NK-92 (cell line): ENCODE results near the gene IL15.
"Not testable (repeated sequence)": the region's sequence is repeated elsewhere in the genome, so short reads cannot be mapped to it uniquely, and the experiment has no call there.

Experiments
- DNase-seq: peaks from one replicate; lab custom pipeline; 2025; ENCODE audit not compliant: unreplicated experiment; lab: John Stamatoyannopoulos, UW

The IL15 gene

DNA sequence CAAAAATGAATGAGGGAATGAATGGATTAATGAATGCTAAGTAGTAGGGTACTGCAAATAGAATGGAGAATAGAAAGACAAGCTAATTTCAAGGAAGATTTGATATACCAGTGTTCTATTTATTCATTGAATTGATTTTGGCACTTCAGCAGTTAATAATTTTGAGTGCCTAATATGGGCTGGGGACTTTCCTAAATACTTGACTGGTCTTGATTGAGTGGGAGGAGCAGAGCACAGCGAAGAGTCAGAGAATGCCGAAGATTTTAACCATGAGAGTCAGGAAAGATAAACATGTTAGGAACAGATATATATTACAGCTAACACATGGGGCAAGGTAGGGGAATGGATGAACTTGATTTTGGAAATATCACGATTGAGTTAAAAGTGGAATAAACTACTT, 10.6 kb downstream of the IL15 start:
- DNase-seq = no peak

GRCh38 chr4:141647966-141648365, 11.6 kb downstream of the IL15 start:
- DNase-seq = no peak

DNA sequence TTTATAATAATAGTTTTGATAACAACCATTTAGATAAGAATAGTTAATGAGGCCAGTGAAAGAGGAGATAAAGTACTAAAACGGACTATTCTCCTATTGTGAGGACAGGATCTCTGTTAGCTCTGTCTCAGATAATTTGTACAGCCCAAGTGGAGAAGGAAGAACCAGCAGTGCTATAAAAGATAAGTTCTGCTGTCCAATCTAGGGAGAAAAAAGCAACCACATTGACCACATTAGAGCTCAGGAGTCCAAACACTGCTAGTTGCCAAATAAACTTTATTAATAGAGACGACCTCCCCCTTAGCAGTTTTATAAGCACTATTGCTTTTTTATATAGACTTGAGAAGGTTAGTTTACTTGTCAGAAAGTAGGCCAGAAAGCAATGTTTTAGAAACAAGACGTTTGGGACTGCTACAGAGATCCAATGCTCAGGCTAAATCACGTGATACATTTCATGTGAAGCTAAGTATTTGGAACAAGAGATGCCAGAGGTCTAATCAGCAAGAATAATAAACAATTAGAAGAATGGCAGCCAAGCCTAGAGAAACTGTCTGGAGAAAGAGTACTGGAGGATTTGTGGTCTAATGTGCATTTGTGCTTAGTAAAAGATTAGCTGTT, 15.9 kb downstream of the IL15 start:
- DNase-seq = no peak

GRCh38 chr4:141654098-141654497, 17.7 kb downstream of the IL15 start:
- DNase-seq = no peak

- no peak for DNase-seq
Measured at GRCh38 chr4:141656031-141656430, 19.6 kb downstream of the IL15 start.

- DNase-seq = no peak
Measured at GRCh38 chr4:141657550-141658250, 21.3 kb downstream of the IL15 start.

DNA sequence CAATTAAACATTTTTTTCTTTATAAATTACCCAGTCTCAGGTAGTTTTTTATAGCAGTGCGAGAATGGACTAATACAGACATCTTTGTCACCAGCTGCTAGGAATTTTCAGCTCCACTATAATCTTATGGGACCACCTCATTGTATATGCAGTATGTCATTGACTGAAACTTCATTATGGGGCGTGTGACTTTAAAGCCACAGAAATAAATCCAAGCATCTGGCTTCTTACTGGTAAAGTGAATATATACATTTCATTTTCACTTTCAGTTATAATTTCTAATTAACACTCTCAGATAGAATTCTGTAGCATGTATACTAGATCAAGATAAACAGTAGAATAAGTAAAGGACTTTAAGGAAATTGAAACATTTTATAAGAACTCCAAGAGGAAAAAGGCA, 21.9 kb downstream of the IL15 start:
- DNase-seq = no peak

- no peak for DNase-seq
Measured at GRCh38 chr4:141659539-141659938, 23.2 kb downstream of the IL15 start.

DNA sequence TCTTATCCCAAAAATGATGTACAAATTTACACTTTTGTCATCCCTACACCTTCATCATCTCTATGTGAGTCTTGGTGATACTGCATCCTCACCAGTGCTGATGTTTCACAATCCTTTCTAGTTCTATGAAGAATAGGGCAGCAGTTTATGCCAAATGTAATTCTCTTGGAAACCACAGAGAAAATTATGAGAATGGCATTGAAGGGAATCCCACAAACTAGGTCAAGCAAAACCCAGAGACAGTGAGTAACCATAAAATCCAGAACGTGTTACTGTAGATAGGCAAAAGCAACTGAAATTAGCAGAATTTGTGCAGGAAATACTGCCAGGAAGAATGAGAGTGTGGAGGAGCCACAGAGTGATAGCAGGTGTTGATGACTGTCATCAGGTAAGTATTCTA, 24.5 kb downstream of the IL15 start:
- DNase-seq = no peak

DNA sequence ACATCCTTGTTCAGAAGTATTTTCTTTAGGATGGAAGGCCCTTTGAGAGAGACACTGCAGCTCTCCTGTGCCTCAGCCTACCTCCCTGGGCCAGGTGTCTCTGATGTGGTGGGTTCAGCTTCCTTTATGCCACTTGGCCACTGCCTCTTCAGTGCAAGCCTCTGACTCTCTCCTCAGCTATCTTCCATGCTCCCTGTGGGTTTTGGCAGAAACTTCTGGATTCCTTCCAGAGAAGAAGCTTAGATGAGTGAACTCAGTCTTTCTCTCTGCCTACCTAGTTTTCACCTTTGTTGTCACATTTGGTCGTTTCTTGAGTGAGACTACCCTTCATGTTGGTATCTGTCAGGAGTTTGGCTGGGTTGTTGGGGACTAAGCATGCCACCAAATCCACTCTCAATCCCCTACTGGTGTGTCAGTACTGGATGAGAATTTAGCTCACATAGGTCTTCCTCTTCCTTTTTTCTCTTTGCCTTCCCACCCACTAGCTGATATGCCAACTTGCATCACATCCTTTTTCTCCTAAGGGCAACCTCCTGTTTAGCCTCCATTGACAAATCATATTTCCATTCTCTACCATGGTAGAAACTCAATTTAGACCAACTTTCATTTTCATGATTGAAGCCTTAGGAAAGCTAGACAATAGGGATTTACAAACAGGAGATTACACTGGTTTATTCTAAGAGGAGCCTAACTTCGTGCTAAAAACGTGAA, 32.0 kb downstream of the IL15 start:
- DNase-seq = no peak

- DNase-seq = no peak
Measured at GRCh38 chr4:141669501-141669900, 33.1 kb downstream of the IL15 start.

- no peak for DNase-seq
Measured at GRCh38 chr4:141675384-141675783, 39.0 kb downstream of the IL15 start.

- no peak for DNase-seq
Measured at GRCh38 chr4:141676087-141676670, 39.8 kb downstream of the IL15 start.

- no peak for DNase-seq
Measured at GRCh38 chr4:141680060-141680459, 43.7 kb downstream of the IL15 start.

DNA sequence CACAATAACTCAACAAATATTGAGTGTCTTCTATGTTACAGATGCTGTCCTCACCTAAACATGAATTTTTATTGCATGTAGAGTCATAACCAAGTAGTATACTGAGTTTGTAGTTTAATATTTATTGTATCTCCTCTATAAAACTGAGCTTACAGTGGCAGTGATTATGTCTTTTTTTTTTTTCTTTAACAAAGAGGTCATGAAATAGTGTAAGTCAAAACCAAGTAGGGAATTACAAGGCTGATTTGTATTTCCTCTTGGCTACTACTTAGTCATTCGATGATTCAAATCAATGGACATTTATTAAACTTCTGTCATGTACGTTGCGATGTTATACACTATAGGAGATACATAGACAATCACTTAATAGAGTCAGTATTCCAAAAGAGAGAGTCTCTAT, 48.4 kb downstream of the IL15 start:
- DNase-seq = no peak

DNA sequence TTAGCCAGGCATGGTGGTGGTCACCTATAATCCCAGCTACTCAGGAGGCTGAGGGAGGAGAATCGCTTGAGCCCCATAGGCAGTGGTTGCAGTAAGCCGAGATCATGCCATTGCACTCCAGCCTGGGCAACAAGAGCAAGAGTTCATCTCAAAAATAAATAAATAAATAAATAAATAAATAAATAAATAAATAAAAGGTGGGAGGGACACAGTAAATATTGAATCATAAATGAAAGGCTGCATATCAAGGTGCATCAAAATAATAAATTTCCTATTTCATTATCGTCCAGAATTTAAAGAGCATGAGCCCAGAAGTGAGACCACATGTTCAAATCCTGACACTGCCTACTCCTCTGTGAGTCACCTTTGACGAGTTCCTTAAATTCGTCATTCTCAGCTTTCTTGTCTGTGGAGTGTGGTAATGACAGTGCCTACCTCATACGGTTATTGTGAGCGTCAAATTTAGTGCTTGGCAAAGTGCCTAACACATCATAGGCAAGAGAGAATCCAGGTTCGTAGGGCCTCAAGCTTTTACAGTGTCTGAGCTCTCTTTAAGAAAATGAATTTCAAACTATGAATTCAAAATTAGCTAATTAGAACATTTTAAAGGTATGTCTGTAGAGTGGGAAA, 49.9 kb downstream of the IL15 start:
- DNase-seq = no peak

- no peak for DNase-seq
Measured at GRCh38 chr4:141686879-141687278, 50.5 kb downstream of the IL15 start.

DNA sequence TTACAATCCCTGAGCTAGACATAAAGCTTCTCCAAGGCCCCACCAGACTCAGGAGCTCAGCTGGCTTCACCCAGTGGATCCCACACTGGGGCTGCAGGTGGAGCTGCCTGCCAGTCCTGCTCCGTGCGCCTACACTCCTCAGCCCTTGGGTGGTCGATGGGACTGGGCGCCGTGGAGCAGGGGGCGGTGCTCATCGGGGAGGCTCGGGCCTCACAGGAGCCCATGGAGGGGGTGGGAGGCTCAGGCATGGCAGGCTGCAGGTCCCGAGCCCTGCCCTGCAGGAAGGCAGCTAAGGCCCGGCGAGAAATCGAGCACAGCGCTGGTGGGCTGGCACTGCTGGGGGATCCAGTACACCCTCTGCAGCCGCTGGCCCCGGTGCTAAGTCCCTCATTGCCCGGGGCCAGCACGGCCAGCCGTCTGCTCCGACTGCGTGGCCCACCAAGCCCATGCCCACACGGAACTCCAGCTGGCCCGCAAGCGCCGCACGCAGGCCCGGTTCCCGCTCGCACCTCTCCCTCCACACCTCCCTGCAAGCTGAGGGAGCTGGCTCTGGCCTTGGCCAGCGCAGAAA, 53.4 kb downstream of the IL15 start:
- DNase-seq = not testable (repeated sequence)

- not testable (repeated sequence) for DNase-seq
Measured at GRCh38 chr4:141691247-141691646, 54.9 kb downstream of the IL15 start.

- no peak for DNase-seq
Measured at GRCh38 chr4:141692081-141692480, 55.7 kb downstream of the IL15 start.

DNA sequence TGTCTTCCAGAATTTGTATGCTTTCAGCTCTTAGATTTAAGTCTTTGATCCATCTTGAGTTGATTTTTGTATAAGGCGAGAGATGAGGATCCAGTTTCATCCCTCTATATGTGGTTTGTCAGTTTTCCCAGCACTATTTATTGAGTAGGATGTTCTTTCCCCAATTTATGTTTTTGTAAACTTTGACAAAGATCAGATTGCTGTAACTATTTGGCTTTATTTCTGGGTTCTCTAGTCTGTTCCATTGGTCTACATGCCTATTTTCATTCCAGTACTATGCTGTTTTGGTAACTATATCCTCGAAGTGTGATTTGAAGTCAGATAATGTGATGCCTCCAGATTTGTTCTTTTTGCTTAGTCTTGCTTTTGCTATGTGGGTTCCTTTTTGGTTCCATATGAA, 60.7 kb downstream of the IL15 start:
- no peak for DNase-seq
